ENCODE results near the gene DHX30.
A peak's percentile ranks its signal among the peaks of the same experiment; 100 is the strongest.

The DHX30 gene

GRCh38 chr3:47870156-47870555 is 67.2 kb downstream of the DHX30 start:
- Mint-ChIP-seq H3K27me3 (ENCODE audit: low read depth) (no peaks in the 10 kb centered on the region), H3K4me1 (peaks cover 4% of the 10 kb centered on the region), H3K4me3 (no peak overlapping the region), H3K27ac (no peak overlapping the region), H3K36me3 (ENCODE audit: low read depth) (peaks cover 71% of the 10 kb centered on the region), H3K9me3 (no peaks in the 10 kb centered on the region)
- no peak for TF ChIP-seq CTCF (IDR thresholded peaks at IDR 0.05; ENCODE audit: unreplicated experiment in 3 of 3)

GRCh38 chr3:47870702-47871260 is 67.8 kb downstream of the DHX30 start:
- Mint-ChIP-seq H3K36me3 (ENCODE audit: low read depth) (peaks cover 67% of the 10 kb centered on the region), H3K9me3 (no peaks in the 10 kb centered on the region), H3K4me3 (no peak overlapping the region), H3K27ac (no peak overlapping the region), H3K27me3 (ENCODE audit: low read depth) (no peaks in the 10 kb centered on the region), H3K4me1 (peaks cover 7% of the 10 kb centered on the region)
- no peak for TF ChIP-seq CTCF (IDR thresholded peaks at IDR 0.05; ENCODE audit: unreplicated experiment in 3 of 3)

- peaks cover 61% of the 10 kb centered on the region for H3K36me3 Mint-ChIP-seq (ENCODE audit: low read depth)
- peaks cover 7% of the 10 kb centered on the region for H3K4me1 Mint-ChIP-seq
- H3K27ac Mint-ChIP-seq = no peak overlapping the region
- no peaks in the 10 kb centered on the region for H3K9me3 Mint-ChIP-seq
- no peaks in the 10 kb centered on the region for H3K27me3 Mint-ChIP-seq (ENCODE audit: low read depth)
- TF ChIP-seq CTCF (IDR thresholded peaks at IDR 0.05; ENCODE audit: unreplicated experiment in 3 of 3) = no peak
- H3K4me3 Mint-ChIP-seq = no peak overlapping the region
Measured at GRCh38 chr3:47871389-47871788, 68.5 kb downstream of the DHX30 start.

GRCh38 chr3:47872916-47873315 is 70.0 kb downstream of the DHX30 start:
- no peaks in the 10 kb centered on the region for H3K27me3 Mint-ChIP-seq (ENCODE audit: low read depth)
- TF ChIP-seq CTCF (IDR thresholded peaks at IDR 0.05; ENCODE audit: unreplicated experiment in 3 of 3) = no peak
- H3K36me3 Mint-ChIP-seq (ENCODE audit: low read depth) = peaks cover 51% of the 10 kb centered on the region
- peak overlapping the region in 1 of 3 experiments; percentile 1 for H3K27ac Mint-ChIP-seq
- no peaks in the 10 kb centered on the region for H3K9me3 Mint-ChIP-seq
- H3K4me3 Mint-ChIP-seq = no peak overlapping the region
- H3K4me1 Mint-ChIP-seq = peaks cover 7% of the 10 kb centered on the region

- Mint-ChIP-seq H3K4me1 (peaks cover 7% of the 10 kb centered on the region), H3K27ac (peak overlapping the region in 2 of 3 experiments; percentile 41 to 70)
- TF ChIP-seq CTCF (IDR thresholded peaks at IDR 0.05; ENCODE audit: unreplicated experiment in 3 of 3) = no peak
Measured at GRCh38 chr3:47874438-47874837, 71.5 kb downstream of the DHX30 start.

GRCh38 chr3:47874913-47875312 is 72.0 kb downstream of the DHX30 start:
- Mint-ChIP-seq H3K4me3 (no peak overlapping the region), H3K27me3 (ENCODE audit: low read depth) (no peaks in the 10 kb centered on the region), H3K27ac (peak overlapping the region; percentile 27 to 70 (median 37)), H3K9me3 (no peaks in the 10 kb centered on the region), H3K4me1 (peaks cover 7% of the 10 kb centered on the region), H3K36me3 (ENCODE audit: low read depth) (peaks cover 37% of the 10 kb centered on the region)
- TF ChIP-seq CTCF (IDR thresholded peaks at IDR 0.05; ENCODE audit: unreplicated experiment in 3 of 3) = no peak

More at GRCh38 chr3:47874438-47874837, 71.5 kb downstream of the DHX30 start:
- no peak overlapping the region for H3K4me3 Mint-ChIP-seq
- H3K9me3 Mint-ChIP-seq = no peaks in the 10 kb centered on the region
- H3K36me3 Mint-ChIP-seq (ENCODE audit: low read depth) = peaks cover 42% of the 10 kb centered on the region
- no peaks in the 10 kb centered on the region for H3K27me3 Mint-ChIP-seq (ENCODE audit: low read depth)
